ENCODE data around the gene CYS1. TPM values are rescaled to one million over a fixed set of nuclear protein-coding genes. Genes with fewer than 3 reads are reported as not detected.

The CYS1 gene
- total RNA-seq, 1 donor from 2014 or later = not detected

- peaks cover 23% of the 10 kb centered on the region for H3K27me3 Mint-ChIP-seq (ENCODE audit: low read depth)
Observed at GRCh38 chr2:10043906-10044601, 36.2 kb downstream of the CYS1 start.

GRCh38 chr2:10043256-10043905 is 36.8 kb downstream of the CYS1 start, which contains the start of gene KLF11:
KLF11 (plus strand) TSS chr2:10043550; CDS start chr2:10043717, 167 bp downstream.
- peaks cover 23% of the 10 kb centered on the region for H3K27me3 Mint-ChIP-seq (ENCODE audit: low read depth)

More at GRCh38 chr2:10043906-10044601, 36.2 kb downstream of the CYS1 start:
- Mint-ChIP-seq H3K27ac (ENCODE audit: unreplicated experiment) (no peak overlapping the region), H3K36me3 (ENCODE audit: low read depth) (peaks cover 10% of the 10 kb centered on the region), H3K4me3 (peak overlapping the region; percentile 72), H3K4me1 (peaks cover 19% of the 10 kb centered on the region), H3K9me3 (no peaks in the 10 kb centered on the region)
- TF ChIP-seq CTCF (conservative IDR thresholded peaks at IDR 0.05) = no peak
- peak; percentile 90 for DNase-seq (ENCODE audit: low read depth, low spot score)

DNA sequence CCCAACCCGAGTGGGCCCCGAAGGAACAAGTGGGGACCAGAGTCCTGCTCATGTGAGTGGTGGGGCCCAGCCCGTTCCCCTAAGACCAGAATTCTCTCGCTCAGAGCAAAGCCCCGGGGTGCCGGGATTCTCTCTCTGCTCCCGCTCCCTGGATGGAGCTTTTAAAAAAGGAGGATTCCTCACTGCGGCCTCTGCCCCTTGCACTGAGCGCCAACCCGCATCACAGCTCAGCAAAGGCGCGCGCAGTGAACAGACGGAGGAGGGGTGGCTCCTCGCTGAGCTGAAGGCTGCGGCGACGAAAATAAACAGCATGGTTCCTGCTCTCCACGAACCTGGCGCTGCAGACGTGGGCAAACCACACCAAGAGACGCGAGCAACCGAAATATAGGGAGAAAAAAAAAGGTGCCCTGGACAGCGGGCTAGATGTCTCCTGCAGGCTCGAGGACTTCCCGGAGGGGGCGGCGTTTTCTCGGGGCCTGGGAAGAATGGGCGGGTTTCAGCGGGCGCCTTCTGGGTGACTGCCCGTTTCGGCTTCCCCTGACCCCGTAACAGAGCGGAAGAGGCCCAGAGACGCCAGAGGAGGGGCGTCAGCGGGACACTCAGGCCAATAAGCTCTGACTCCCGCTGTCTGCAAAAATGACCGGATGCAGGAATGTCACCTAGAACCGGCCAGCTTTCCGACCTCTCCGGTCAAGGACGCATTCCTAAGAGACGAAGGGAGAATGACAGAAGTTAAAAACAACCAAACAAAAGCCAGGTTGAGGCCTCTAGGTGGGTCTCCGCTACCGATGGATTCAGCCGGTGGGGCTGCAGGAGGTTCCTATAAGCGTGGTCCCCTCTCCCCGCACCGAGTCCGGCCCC is 37.7 kb downstream of the CYS1 start:
- TF ChIP-seq CTCF (conservative IDR thresholded peaks at IDR 0.05) = no peak
- no peaks in the 10 kb centered on the region for H3K9me3 Mint-ChIP-seq
- DNase-seq (ENCODE audit: low read depth, low spot score) = peak; percentile 57
- H3K36me3 Mint-ChIP-seq (ENCODE audit: low read depth) = peaks cover 7% of the 10 kb centered on the region
- peaks cover 23% of the 10 kb centered on the region for H3K27me3 Mint-ChIP-seq (ENCODE audit: low read depth)
- H3K27ac Mint-ChIP-seq (ENCODE audit: unreplicated experiment) = peak overlapping the region; percentile 89
- peak overlapping the region; percentile 93 for H3K4me3 Mint-ChIP-seq
- peaks cover 14% of the 10 kb centered on the region for H3K4me1 Mint-ChIP-seq

More at GRCh38 chr2:10043256-10043905, 36.8 kb downstream of the CYS1 start, which contains the start of gene KLF11:
- TF ChIP-seq CTCF (conservative IDR thresholded peaks at IDR 0.05) = no peak
- peak within 1 kb of the TSS; percentile 89 for H3K27ac Mint-ChIP-seq (ENCODE audit: unreplicated experiment)
- peak; percentile 79 for DNase-seq (ENCODE audit: low read depth, low spot score)
- H3K4me1 Mint-ChIP-seq = peaks cover 14% of the 10 kb centered on the region
- H3K9me3 Mint-ChIP-seq = no peaks in the 10 kb centered on the region
- H3K36me3 Mint-ChIP-seq (ENCODE audit: low read depth) = peaks cover 7% of the 10 kb centered on the region
- peak within 1 kb of the TSS; percentile 93 for H3K4me3 Mint-ChIP-seq

GRCh38 chr2:10041711-10042110 is 38.5 kb downstream of the CYS1 start:
- DNase-seq (ENCODE audit: low read depth, low spot score) = no peak
- TF ChIP-seq CTCF (conservative IDR thresholded peaks at IDR 0.05) = no peak
- Mint-ChIP-seq H3K36me3 (ENCODE audit: low read depth) (peaks cover 7% of the 10 kb centered on the region), H3K4me1 (peaks cover 14% of the 10 kb centered on the region), H3K4me3 (peak overlapping the region; percentile 93), H3K27ac (ENCODE audit: unreplicated experiment) (no peak overlapping the region), H3K27me3 (ENCODE audit: low read depth) (peaks cover 23% of the 10 kb centered on the region), H3K9me3 (no peaks in the 10 kb centered on the region)

DNA sequence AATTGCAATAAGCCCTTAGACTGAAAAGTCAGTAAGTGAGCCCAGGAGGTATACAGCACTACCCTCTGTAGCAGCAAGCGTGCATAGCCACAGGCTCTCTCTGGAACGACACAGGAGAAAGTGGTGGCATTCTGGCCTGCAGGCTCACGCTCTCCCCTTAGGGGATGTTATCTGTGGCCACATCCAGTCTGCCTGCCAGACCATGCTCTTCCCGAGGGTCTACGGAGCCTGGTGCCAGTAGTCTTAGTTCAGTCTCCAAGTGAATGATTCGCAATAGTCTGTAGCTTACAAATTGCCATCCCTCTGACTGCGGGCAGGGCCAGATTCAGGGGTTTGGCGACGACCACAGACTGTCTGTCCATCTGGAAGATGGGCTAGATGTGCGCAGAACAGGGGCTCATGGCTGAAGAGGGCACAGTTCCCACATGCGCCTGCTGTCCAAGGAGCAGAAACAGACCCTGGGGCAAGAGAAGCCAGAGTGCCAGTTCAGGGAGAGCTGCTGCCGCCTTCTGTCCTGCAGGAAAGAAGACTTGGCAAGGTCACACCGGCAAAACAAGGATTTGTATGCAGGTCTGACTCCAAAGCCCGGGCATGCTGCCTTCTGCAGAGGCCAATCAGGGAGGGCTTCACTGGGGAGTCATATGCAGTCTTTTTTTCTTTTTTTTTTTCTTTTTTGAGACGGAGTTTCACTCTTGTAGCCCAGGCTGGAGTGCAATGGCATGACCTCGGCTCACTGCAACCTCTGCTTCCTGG is 40.4 kb downstream of the CYS1 start:
- peak overlapping the region; percentile 54 for H3K4me3 Mint-ChIP-seq
- no peaks in the 10 kb centered on the region for H3K9me3 Mint-ChIP-seq
- no peak for DNase-seq (ENCODE audit: low read depth, low spot score)
- no peaks in the 10 kb centered on the region for H3K36me3 Mint-ChIP-seq (ENCODE audit: low read depth)
- H3K27ac Mint-ChIP-seq (ENCODE audit: unreplicated experiment) = no peak overlapping the region
- H3K4me1 Mint-ChIP-seq = peaks cover 14% of the 10 kb centered on the region
- no peak for TF ChIP-seq CTCF (conservative IDR thresholded peaks at IDR 0.05)
- peaks cover 23% of the 10 kb centered on the region for H3K27me3 Mint-ChIP-seq (ENCODE audit: low read depth)

Measured in neural crest cell (in vitro differentiated cells).